Measurements from ENCODE around the gene GABPB1.
"Not testable (repeated sequence)": the region's sequence is repeated elsewhere in the genome, so short reads cannot be mapped to it uniquely, and the experiment has no call there.

Gene GABPB1

GRCh38 chr15:50354838-50355618 lies at the start of gene GABPB1:
GABPB1 (minus strand) TSS chr15:50355198; CDS start chr15:50309798, 45,400 bp downstream.
- peak; percentile 80 to 83 for DNase-seq (ENCODE audit: low read depth in 1 of 2, low spot score in 1 of 2)

GRCh38 chr15:50391561-50391960 lies 36.6 kb upstream of the GABPB1 start:
- not testable (repeated sequence) for DNase-seq (ENCODE audit: low read depth in 1 of 2, low spot score in 1 of 2)

DNA sequence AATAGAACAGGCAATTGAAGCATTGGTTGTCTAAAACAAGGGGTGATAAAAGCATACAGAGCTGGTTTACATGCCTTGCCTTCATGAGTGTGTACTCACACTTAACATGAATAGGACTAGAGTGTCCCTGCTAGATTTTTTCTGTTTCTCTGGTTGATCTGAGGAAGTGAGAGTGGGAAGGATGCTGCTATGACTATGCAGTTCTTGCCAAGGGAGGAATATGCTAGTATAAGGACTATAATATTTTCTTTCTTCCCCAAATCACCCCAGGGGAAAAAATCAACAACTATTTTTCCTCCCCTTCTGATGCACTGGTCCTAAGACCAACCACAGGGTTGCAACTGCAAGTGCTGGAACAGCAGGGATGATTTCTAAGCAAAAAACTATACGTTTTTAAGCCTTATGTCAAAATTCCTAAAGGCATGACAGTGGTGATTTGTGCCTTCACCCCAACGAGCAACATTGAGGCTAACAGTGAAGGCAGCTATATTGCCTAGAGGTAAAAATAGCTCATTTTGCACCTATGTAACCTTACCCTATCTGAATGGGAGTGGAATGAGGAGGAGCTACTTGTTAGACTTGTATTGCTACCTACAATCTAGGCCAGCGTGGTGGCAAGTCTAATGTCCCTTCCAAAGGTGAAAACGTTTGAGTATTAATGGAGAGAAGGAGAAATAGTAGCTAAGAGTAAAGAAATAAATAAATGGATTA lies 35.7 kb upstream of the GABPB1 start:
- no peak for DNase-seq (ENCODE audit: low read depth in 1 of 2, low spot score in 1 of 2)

GRCh38 chr15:50382408-50382807 lies 27.4 kb upstream of the GABPB1 start:
- DNase-seq (ENCODE audit: low read depth in 1 of 2, low spot score in 1 of 2): not testable (repeated sequence)

- DNase-seq (ENCODE audit: low read depth in 1 of 2, low spot score in 1 of 2): no peak
Observed at GRCh38 chr15:50381438-50381837, 26.4 kb upstream of the GABPB1 start.

GRCh38 chr15:50380089-50380488 lies 25.1 kb upstream of the GABPB1 start:
- no peak for DNase-seq (ENCODE audit: low read depth in 1 of 2, low spot score in 1 of 2)

- not testable (repeated sequence) for DNase-seq (ENCODE audit: low read depth in 1 of 2, low spot score in 1 of 2)
Observed at GRCh38 chr15:50379413-50379812, 24.4 kb upstream of the GABPB1 start.

DNA sequence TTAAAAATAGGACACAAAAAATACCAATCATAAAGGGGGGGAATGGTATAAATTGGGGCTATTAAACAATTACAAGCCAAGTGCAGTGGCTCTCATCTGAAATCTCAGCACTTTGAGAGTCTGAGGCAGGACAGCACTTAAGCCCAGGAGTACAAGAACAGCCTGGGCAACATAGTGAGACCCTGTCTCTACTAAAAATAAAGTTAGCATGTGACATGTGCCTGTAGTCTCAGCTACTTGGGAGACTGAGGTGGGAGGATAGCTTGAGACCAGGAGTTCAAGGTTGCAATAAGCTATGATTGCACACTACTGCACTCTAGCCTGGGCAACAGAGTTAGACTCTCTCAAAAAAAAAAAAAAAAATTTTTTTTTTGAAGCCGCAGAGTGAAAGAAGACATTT lies 23.8 kb upstream of the GABPB1 start:
- DNase-seq (ENCODE audit: low read depth in 1 of 2, low spot score in 1 of 2): no peak

DNA sequence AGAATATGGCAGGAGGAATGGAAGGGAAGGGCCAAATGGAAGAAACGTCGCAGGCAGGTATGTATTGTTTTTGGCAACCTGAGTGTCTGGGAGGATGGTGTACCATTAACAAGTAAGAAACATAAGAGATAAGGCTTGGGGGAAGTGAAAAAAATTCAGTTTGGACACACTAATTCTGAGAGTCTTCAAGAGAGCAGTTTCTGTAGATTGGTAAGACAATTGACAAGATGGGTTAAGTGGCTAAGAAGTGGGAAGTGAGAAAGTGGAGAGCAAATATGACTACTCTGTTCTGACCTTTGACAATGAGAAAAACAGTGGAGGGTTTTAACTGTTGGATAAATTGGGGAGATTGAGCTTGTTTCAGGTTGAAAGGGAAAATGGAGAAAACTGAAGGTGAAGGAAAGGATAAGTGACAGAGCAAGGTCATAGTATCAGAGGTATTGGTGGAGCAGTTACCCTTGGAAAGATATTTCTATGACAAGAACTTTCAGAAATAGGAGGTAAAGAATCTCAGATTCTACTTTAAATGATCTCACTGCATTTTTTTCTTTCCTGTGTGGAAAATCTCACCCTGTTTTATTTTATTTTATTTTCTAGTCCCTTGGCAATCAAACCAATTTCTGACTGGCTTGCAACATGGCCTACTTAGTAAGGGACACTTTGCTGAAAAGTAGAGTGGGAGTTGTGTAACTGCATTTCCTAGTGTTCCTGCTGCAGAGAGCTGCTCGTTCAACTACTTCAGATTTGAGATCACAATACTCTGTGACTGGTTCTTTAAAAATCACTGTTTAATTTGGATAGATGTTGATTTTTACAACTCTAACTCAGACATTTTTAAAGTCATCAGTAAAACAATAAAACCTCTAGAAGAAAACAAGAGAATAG lies 23.1 kb upstream of the GABPB1 start:
- DNase-seq (ENCODE audit: low read depth in 1 of 2, low spot score in 1 of 2): no peak

DNA sequence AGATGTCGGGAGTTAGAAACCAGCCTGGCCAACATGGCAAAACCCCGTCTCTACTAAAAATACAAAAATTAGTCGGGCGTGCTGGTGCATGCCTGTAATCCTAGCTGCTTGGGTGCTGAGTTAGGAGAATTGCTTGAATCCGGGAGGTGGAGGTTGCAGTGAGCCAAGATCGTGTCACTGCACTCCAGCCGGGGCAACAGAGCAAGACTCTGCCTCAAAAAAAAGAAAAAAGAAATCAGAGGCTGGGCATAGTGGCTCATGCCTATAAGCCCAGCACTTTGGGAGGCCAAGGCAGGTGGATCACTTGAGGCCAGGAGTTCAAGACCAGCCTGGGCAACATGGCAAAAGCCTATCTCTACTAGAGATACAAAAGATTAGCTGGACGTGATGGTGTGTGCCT lies 14.6 kb upstream of the GABPB1 start:
- not testable (repeated sequence) for DNase-seq (ENCODE audit: low read depth in 1 of 2, low spot score in 1 of 2)

GRCh38 chr15:50365971-50366370 lies 11.0 kb upstream of the GABPB1 start:
- DNase-seq (ENCODE audit: low read depth in 1 of 2, low spot score in 1 of 2): no peak

- DNase-seq (ENCODE audit: low read depth in 1 of 2, low spot score in 1 of 2): no peak
Observed at GRCh38 chr15:50365570-50365969, 10.6 kb upstream of the GABPB1 start.

- DNase-seq (ENCODE audit: low read depth in 1 of 2, low spot score in 1 of 2): no peak
Observed at GRCh38 chr15:50363612-50364011, 8.6 kb upstream of the GABPB1 start.

DNA sequence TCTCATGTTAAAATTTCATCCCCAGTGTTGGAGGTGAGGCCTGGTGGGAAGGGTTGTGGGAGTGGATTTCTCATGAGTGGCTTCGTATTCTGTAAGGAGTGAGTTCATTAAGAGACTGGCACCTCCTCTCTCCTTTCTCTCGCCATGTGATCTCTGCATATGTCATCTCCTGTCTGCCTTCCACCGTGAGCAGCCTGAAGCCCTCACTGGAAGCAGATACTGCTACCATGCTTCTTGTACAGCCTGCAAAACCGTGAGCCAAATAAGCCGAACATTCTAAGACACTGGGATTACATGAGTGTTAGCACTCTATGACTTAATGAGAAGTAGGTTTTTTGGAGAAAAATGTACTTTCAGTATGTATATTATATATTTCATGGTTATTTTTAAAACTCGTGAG lies 6.8 kb upstream of the GABPB1 start:
- DNase-seq (ENCODE audit: low read depth in 1 of 2, low spot score in 1 of 2): no peak

- DNase-seq (ENCODE audit: low read depth in 1 of 2, low spot score in 1 of 2): no peak
Observed at GRCh38 chr15:50358845-50359244, 3.8 kb upstream of the GABPB1 start.

DNA sequence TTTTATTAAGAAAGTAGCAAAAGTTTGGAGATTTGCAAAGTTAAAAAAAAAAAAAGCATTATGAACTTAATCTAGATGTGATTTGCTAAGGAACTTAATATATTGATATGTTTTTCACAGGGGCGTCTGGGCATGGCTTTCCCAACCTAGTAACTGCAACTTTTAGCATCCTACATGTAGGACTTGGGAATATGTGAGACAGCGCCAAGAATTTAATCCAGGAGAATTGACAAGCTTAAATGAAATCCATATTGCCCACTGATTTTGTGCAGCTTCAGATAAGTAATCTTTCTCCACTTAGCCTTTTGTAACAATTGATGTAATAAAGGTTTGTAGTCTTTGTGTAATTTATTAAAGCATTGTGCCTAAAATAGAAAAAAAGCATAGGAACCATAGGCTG lies 982 bp upstream of the GABPB1 start:
- no peak for DNase-seq (ENCODE audit: low read depth in 1 of 2, low spot score in 1 of 2)

- DNase-seq (ENCODE audit: low read depth in 1 of 2, low spot score in 1 of 2): no peak
Observed at GRCh38 chr15:50355619-50355905, 564 bp upstream of the GABPB1 start.

DNA sequence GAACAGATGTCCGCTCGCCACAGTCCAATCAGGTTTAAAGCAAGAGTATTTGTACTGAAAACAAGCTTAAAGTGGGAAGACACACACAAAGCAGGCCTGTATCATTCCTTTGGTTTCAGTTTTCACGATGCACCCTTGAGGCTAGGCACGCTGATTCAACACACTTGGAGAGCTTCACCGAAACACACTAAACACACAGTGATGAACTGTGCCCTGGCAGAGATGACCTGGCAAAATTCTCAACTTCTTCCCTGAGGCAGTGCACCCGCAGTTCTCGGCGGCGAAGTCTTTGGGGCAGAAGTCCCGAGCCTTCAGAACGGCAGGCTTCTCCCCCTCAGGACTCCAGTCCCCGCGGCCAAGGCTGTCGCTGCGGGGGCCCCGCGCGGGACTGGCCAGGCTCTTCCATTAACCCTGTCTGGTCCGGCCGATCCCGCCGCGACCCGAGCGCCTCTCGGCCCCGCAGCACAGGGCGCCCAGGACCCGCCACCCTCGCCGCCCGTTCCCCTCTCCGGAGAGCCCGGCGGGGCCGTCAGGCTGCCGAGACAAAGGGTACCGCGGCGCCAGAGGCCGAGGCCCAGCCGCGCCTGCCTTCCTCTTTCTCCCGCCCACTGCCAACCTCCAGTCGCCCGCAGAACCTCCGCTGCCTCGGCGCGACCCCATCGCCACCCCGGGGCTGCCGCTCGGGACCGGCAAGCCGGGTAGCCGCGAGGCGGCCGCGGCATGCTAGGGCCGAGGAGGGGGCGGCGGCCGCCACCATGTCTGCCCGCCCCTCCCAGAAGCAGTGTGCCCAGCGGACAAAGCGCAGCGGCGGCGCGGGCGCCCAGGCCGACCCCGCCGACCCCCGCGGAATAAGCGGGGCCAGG lies 792 bp downstream of the GABPB1 start:
- DNase-seq (ENCODE audit: low read depth in 1 of 2, low spot score in 1 of 2): peak; percentile 32 to 51

DNA sequence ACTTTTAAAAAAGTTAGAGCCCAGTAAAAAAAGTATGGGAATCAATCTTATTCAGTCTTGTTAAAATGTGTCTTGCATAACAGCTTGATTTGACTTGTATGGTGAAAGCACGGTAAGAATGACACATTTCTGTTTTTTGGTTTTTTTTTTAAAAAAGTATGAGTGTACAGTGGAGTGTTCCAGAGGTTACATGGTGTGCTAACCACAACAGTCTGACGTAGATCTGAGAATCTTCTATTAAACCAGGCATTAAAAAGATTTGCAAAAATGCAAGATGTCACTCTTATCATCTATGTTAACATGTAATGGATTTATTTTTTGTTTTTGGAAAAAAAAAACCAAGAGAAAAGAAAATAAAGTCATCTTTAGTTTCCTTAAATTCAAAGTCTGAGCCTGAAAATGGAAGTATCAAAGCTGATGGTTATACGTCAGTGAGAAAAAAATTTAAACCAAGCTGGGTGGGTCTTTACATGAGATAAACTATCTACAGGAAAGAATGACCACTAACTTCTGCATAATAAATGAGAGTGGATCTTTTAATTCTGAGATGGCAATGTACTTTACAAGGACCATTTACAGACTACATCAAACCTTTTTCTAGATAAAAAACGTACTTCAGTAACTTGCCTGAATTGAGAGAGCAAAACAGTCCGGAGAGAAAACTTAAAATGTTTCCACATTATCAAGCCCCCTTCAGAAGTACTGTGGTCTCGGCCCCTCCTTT lies 1.6 kb downstream of the GABPB1 start:
- no peak for DNase-seq (ENCODE audit: low read depth in 1 of 2, low spot score in 1 of 2)

GRCh38 chr15:50350621-50351020 lies 4.4 kb downstream of the GABPB1 start:
- DNase-seq (ENCODE audit: low read depth in 1 of 2, low spot score in 1 of 2): no peak

All from activated CD4-positive, alpha-beta T cell treated with anti-CD3 and anti-CD28 coated beads, Interleukin-2, amount 50 U/mL, for 24 hours (primary cell).